C4-2B (cell line): ENCODE measurements around the gene PRDM4.

Source experiments
- CTCF ChIP-seq: fragments of 450-650 bp; conservative IDR thresholded peaks from 2 replicates; pipeline ENCODE4 v1.5.1; 2017; ENCODE audit warnings: mild to moderate bottlenecking
- ZFX ChIP-seq: fragments of 450-650 bp; IDR thresholded peaks from 2 replicates; pipeline ENCODE4 v1.6.1; 2017

DNA sequence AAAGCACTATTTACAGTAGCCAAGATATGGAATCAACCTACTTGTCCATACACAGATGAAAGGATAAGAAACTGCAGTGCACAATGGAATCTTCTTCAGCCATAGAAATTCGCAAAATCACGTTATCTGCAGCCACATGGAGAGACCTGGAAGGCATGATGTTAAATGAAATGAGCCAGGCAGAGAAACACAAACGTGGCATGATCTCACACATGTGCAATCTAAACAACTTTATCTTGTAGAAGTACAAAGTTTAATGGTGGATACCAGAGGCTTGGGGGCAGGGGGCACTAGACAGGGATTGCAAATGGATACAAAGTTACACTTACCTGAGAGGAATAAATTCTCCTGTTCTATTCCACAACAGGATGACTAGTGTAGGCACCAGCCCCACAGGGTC, 37.6 kb upstream of the PRDM4 start:
- TF ChIP-seq CTCF = no peak
- TF ChIP-seq ZFX = no peak
